Body of pancreas (tissue), 4 donors: ENCODE measurements around the gene NDUFB8.

ENCODE experiments used
- CTCF ChIP-seq, 7 experiments: fragments of 450-650 bp in 4 of 7; fragments of 200-600 bp in 3 of 7; sonication (generic) in 3 of 7; IDR thresholded peaks; one replicate each; pipeline ENCODE4 v1.5.1; 2016 to 2019; ENCODE audit warnings: antibody characterized with exemption in 7 of 7
- POLR2A ChIP-seq, 3 donors: fragments of 450-650 bp; IDR thresholded peaks; one replicate each; pipeline ENCODE4 v1.6.1; 2016; ENCODE audit warnings: antibody characterized with exemption in 3 of 3, mild to moderate bottlenecking in 2 of 3

- no peak for TF ChIP-seq POLR2A (IDR thresholded peaks at IDR 0.05)
- TF ChIP-seq CTCF (IDR thresholded peaks at IDR 0.05), result no peak
These were observed 10.2 kb downstream of the NDUFB8 start, which contains the start of gene SEC31B for GRCh38 chr10:100519311-100520051.
